COLO829 (cell line): ENCODE results near the gene ILK.

Experiments
- DNase-seq: peaks from one replicate; pipeline ENCODE4 v3.0.0; 2012; ENCODE audit warnings: low spot score

The ILK gene

DNA sequence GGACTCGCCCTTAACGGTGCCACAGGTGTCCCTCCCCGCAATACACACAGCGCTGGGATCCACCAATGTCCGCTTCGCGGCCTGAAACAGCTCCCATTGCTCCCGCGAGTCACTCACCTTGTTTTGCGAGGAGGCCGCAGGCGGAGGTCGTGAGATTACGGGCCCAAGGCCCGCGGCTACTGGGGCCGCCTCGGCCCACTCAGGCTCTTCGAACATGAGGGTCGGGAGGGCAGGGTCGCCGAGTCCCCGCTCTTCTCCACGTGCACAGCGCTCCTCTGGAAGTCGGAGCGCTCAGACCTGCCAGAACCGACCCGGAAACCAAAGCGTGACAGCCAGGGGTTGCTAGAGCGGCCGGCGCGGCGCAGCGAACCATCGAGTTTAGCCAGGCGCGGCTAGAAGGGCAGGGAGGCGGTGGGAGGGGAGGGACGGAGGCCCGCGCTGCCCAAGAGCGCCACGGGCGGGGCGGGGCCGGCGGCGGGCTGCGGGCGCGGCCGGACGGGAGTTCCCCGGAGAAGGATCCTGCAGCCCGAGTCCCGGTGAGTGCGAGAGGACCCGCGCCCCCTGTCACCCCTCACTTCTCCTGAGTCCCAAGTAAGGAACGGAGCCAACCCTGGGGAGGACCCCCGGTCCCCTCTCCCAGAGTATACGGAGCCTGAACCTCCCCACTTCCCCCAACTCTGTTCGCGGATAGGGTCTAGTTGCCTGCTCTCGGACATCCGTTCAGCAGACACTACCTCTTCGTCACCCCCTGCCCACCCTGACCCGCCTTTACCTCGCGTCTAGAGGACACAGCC is at the start of gene ILK, which contains the start of gene RRP8:
ILK (plus strand) TSS at position 488 of the 794 bp plus-strand sequence. CDS start 498 bp downstream, outside the sequence.
RRP8 (minus strand) TSS at position 330 of the 794 bp plus-strand sequence; CDS start at position 216, 114 bp downstream.
- peak; percentile 88 for DNase-seq

DNA sequence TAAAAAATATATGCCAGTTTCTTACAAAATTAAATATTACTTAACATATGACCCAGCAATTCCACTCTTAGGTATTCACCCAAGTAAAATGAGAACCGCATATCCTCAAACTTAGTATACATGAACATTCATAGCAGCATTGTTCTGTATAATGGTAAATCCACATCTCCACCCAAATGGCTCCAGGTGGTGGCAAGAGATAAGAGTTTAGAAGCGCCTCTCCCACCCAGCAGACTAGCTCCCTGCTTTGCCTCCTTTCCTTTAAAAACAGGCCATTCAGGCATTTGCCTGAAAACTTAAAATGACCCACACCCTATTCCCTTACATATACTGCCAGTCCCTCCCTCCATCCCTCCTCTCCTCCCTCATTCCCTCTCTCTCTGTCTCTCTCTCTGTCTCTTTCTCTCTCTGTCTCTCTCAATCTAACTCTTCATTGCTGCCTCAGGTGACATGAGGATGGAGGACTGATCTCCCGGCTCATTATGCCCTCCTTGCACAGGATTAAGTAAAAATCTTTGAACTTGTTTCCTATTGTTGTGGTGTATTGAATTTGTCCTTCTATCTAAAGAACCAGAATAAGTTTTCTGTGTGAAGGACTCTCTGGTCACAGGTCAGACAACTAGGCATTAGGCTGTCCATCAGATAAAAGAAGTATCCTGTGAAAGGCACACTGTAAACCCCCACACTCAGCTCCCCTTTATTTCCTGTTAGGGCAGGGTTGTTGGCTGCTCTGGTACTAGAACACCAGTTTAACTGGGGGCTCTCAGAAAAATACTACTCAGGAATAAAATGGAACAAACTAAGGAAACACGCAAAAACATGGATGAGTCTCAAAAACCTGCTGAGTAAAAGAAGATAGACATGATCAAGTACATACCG is 48.5 kb upstream of the ILK start:
- no peak for DNase-seq

DNA sequence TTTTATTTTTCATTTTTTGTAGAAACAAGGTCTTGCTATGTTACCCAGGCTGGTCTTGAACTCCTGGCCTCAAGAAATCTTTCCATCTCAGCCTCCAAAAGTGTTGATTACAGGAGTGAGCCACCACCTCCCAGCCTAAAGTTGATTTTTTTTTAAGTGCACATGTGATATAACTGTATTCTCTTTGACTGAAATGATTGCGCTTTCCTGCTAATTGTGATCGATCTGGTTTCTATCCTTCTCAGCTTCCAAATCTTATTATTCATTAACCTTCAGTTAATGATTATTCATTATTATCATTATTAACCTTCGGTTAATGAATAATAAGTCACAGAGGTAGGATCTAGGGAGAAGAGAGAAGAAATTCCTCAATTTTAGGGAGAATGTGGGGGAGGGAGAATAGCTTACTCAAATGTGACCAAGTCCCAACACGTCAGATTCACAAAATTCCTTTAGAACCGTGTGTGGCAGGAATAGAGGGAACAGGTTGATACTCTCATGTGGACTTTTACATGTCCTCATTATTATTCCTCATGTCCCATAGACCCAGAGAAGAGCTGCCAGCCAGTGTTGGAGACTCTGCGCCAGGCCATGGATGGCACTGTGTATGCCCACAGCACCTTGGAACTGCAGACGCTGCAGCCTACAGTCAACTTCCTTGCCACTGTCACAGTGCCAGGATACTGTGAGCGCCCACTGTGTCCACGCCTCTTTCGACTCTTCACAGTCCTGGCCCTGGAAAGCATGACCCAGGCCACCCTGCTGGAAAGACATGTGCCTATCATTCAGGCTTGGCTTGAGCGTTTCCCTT is 47.2 kb upstream of the ILK start:
- DNase-seq = no peak

DNA sequence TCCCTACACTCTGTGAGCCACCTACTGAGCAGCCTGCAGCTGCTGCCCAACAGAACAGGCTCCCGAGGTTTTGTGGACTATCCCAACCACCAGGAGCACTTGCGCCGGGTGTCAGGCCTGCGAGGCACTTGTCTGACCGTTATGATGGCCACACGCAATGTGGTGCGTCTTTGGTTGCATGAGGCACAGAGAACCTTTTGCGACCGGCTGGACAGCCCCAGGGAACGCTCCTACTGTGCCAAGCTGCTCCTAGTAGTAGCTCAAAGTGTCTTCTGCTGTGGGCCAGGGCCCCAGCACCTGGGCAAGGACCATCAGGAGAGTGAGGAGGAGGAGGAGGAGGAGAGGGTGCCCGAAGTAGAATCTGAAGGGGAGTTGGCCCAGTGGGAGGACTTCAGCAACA is 46.5 kb upstream of the ILK start:
- DNase-seq = no peak

DNA sequence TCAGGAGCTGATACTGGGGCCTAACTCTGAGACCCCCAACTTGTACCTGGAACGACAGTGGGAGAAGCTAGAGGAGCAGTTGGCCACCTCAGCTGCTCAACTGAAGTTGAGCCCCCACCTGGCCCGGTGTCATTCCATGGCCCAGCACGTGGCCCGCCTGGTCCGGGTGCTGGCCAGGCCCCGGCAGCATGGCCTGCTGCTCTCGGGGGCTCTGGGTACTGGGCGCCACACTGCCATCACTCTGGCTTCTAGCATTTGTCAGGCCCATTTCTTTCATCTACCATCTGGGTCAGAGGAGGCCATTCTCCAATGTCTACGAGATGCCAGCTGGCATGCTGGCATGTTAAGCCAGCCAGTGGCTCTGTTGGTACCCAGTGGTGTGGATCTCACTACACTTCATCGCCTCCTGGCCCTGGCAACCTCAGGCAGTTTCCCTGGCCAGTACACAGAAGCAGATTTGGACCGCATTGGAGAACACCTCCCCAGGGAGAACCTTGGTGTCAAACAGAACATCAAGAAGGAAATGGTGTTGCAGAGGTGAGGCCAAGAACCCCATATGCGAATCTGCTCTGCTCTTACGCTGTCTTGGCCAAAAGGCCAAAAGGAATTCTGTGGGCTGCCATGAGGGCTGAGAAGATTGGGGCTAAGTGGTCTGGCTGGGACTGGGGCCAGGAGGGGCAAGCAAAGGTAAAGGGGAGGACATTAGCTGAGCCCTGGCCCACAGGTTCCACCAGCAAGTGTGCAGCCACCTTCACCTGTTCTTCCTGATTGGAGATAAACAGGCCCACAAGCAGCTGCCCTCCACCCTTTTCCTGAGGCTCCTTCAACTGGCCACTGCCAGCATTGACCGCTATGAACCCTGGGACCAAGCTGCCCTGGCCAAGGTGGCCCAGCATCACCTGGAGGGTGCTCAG is 45.6 kb upstream of the ILK start:
- no peak for DNase-seq

DNA sequence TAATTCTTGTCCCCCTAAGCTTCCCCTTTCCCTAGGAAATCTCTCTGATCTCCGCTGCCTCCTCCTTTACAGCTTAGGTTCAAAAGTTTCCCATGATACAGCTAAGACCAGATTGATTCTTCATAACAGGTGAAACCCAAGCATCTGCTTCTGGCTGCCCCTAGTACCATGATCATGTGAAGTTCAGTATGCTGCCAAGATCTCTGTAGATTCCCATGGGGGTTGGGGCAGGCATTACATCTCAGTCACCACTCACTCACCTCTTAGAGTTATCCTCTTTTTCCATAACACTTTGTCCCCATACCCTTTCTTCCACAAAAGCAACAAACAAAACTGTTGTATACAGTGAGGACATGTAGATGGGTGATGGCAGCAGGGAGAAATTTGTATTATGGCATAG is 44.2 kb upstream of the ILK start:
- no peak for DNase-seq

DNA sequence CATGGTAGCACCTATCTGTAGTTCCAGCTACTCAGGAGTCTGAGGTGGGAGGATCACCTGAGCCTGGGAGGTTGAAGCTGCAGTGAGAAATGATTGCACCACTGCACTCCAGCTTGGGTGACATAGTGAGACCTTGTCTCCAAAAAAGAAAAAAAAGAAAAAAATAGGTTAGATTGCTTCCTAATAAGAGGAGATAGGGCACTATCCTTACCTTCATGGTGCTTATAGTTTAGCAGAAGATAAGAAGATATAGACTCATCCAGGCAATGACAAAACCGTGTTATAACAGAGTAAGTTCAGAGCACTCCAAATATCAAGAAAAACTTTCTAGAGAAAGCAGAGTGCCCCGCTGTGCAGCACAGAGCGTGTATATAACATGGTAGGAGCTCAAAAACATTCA is 42.3 kb upstream of the ILK start:
- DNase-seq = no peak

DNA sequence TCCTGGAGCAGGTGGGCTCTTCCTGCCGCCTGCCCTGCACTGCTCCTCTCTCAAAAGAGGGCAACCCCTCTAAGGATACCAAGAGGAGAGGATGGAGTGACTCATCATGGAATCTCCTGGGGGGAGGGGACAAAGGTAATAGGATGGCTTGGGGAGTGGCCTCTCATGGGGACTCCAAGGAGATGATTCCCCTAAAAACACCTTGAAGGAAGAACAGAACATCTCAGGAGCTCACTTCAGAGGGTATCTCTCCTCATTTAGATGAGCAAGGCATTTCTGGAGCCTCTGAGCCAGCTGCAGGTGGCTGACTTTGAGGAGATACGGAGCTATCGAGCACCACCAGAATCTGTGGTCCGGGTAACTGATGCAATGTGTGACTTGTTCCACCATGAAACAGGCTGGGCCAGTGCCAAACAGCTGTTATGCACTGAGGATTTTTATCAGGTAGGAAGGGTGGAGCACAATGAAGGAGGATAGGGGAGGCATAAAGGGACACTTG is 40.4 kb upstream of the ILK start:
- DNase-seq = no peak

DNA sequence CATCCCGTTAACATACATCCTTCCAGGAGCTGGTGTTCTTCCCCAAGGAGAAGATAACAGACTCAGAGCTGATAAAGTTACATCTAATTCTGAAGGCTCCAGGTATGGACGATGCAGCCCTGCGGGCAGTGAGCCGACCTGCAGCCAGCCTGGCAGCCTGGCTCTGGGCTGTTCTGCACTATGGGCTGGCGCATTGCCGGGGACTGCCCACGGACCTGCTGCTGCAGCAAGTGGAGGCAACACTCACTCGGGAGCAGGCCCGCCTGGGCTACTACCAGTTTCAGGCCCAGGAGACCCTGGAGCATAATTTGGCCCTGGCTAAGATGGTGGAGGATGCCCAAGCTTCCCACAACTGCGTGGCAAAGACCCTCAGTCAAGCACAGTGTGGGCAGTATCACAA is 39.9 kb upstream of the ILK start:
- no peak for DNase-seq

DNA sequence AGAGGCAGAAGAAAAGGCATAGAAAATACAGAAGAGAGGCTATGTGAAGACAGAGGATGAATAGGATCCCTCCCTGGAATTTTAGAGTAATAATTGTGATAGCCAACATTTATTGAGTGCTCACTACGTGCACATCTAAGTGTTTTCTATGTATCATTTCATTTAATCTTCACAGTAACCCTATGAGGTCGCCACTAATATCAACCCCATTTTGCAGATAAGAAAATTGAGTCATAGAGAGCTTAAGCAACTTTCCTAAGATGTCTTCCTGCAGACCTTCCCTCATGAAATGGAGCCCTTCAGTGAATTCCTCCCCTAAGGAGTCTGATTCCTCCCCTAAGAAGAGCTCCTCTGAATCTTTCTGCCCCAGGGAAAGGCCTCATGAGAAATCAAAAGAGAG is 38.2 kb upstream of the ILK start:
- no peak for DNase-seq

DNA sequence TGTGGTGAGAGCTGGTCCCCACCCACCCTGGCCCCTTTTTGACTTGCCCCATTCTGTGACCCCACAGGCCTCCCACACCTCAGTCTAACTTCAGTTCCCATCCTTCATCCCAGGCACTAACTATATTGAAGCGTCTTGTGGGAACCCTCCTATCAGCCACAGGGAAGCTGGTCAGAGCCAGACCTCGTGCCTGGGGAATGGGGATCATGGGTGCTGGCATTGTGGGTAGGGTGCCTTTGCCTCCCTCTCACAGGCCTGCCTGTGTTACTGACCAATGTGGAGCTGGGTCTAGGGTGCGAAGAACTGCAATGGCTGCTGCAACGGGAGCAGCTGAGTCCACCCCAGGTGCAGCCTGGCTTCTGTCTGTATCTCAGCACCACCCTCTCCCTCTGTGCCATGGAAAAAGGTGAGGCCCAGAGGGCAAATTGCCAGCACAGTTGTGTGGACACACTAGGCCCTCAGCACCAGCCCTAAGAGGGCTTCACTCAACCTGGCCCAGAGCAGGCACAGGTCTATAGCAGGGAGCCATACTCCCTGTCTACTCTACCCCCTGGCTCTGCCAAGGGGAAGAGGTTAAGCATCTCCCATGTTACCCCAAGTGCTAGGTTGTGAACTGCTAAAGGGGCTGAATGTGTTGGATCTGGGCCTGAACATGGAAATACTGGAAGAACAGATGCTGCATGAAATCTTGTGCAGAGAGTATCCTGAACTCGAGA is 37.4 kb upstream of the ILK start:
- DNase-seq = no peak

DNA sequence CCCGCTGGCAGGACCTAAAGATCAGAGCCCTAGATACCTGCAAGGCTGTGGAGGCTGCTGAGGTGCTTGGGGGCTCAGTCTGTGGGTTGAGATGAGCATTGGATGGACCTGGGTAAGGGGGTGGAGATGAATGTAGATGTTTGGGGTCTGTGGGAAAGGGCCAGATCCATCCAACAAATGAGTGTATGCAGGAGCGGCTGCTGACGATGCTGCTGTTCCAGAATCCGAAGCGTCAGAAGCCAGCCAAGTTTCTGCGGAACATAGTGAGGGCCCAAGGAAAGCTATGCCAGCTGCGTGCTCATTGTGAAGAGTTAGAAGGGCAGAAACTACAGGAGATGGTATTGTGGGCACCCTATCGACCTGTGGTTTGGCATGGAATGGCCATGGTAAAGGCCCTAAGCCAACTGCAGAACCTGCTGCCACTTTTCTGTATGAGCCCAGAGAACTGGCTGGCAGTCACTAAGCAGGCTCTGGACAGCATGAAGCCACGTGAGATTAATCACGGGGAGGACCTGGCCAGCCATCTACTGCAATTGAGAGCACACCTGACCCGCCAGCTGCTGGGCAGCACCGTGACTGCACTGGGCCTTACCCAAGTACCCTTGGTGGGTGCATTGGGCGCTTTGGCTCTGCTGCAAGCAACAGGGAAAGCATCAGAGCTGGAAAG is 36.7 kb upstream of the ILK start:
- DNase-seq = no peak

DNA sequence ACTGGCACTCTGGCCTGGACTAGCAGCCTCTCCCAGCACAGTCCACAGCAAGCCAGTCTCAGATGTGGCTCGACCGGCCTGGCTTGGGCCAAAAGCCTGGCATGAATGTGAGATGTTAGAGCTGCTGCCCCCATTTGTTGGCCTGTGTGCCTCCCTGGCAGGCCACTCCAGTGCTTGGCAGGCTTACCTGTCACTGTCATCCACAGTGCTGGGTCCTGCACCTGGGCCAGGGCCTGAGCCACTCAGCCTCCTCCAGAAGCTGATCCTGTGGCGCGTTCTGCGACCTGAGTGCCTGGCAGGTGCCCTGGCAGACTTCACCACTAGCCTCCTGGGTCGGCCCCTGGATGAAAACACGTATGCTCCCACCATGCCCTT is 36.2 kb upstream of the ILK start:
- no peak for DNase-seq

DNA sequence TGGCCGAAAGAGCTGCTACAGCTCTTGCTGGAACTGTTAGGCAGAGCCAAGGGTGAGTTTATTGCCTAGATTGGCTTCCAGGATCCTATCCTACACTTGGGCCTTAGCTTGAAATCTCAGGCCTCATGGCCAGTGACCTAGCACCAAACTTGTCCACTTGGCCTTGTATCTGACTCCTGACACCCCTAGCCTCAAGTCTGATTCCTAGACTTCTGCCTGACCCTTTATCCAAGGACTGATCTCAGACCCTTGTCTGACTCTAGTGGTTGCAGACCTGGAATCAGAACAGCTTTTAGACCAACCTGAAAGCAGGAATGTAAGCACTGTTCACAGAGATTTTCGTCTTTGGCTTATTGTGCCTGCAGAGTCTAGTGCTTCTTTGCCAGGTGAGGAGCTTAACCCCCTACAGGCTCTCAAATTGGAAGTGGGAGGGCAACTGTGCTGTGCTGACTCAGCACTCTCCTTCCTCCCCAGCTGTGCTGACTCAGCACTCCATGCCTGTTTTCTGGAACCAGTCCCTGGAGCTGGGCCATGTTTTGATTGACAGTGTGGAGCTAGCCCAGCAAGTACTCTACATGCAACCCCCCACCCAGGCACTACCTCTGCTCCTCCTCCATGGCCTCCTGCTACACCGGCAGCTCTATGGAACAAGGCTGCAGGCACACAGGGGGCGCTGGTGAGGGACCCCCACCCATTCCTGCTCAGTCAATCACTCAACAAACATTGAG is 35.2 kb upstream of the ILK start:
- no peak for DNase-seq

DNA sequence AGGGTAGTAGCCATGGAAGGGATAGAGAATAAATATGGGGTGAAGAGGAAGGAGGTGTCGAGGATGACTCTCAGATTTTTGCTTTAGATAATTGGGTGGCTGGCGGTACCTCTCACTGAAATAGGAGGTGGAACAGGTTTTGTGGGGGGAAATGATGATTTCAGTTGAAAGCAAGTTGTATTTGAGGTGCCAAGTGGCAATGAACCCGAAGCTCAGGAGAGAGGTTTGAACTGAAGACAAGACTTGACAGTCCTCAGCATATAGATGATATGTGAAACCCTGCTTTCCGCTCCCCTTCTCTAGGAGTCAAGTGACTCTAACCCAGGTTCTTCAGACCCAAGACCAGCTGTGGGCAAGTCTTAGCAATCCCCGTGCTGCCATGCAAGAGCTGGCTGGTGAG is 33.9 kb upstream of the ILK start:
- DNase-seq = no peak

DNA sequence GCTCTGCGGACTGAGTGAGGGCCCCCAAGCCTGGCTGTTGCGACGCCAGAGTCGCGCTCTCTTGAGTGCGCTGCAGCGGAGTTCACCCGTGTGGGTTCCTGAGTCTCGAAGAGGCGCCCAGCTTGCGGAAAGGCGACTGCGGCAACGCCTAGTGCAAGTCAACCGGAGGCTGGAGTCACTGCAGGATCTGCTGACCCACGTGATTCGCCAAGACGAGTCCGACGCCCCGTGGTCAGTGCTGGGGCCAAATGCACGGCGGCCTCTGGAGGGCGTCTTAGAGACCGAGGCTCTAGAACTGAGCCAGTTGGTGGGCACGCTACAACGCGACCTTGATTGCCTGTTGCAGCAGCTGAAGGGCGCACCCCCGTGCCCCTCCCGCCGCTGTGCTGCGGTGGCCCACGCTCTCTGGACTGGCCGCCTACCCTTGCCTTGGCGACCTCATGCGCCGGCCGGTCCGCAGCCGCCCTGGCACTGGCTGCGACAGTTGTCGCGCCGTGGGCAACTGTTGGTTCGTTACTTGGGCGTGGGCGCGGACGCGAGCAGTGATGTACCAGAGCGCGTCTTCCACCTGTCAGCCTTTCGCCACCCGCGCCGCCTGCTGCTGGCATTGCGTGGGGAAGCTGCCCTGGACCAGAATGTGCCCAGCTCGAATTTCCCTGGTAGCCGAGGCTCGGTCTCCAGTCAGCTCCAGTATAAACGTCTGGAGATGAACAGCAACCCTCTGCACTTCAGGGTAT is 32.7 kb upstream of the ILK start:
- DNase-seq = no peak

DNA sequence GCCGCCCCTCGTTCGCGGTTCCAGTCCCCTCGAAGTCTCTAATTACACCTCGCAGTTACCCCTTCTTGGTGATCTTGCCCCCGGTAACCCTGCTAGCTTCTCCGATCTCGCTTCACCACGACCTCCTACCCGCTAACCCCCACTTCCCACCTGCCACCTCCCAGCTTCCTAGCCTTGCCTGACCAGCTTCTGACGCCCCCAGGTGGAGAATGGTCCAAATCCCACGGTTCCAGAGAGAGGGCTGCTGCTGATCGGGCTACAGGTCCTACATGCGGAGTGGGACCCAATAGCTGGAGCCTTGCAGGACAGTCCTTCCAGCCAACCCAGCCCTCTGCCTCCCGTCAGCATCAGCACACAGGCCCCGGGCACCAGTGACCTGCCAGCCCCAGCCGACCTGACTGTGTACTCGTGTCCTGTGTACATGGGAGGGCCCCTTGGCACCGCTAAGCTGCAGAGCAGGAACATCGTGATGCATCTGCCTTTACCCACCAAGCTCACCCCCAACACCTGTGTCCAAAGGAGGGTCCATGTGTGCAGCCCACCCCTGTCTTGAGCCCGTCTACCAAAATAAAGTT is 32.1 kb upstream of the ILK start:
- DNase-seq = no peak

DNA sequence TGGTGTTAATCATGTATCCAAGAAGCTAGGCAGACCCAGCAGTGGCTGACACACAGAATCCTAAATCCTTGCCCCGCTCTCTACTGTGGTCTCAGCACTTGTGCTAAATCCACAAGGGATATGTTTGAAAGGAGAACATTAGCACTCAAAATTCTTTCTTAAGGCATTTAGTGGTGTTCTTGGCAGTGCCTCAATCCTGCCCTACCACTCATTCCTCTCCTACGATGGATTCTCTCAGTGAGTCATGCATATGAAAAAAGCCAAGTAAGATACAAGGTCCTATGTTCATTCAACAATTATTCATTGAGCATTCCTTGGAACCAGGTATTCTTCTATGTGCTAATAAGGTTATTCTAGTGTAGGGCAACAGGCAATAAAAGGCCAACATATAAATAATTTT is 31.4 kb upstream of the ILK start:
- DNase-seq = peak; percentile 33
